Endothelial cell (in vitro differentiated cells): ENCODE results near the gene HSPA14. TPM values are rescaled to one million over a fixed set of nuclear protein-coding genes. Genes with fewer than 3 reads are reported as not detected.
A peak's percentile ranks its signal among the peaks of the same experiment; 100 is the strongest.

Experiments used
- DNase-seq: peaks from one replicate; pipeline ENCODE4 v3.0.0; 2021; ENCODE audit warnings: low spot score
- H3K27ac Mint-ChIP-seq: one replicate; pipeline ENCODE4 v1.8.0; 2021; ENCODE audit warnings: mixed read lengths, inconsistent platforms; ENCODE audit not compliant: unreplicated experiment
- H3K27me3 Mint-ChIP-seq: one replicate; pipeline ENCODE4 v1.8.0; 2021; ENCODE audit warnings: mild to moderate bottlenecking, moderate library complexity, mixed read lengths, inconsistent platforms; ENCODE audit not compliant: unreplicated experiment
- H3K36me3 Mint-ChIP-seq: one replicate; pipeline ENCODE4 v1.8.0; 2021; ENCODE audit warnings: mild to moderate bottlenecking, low read depth, mixed read lengths, inconsistent platforms; ENCODE audit not compliant: unreplicated experiment
- H3K4me1 Mint-ChIP-seq: one replicate; pipeline ENCODE4 v1.8.0; 2021; ENCODE audit warnings: mild to moderate bottlenecking, mixed read lengths, inconsistent platforms; ENCODE audit not compliant: unreplicated experiment
- H3K4me3 Mint-ChIP-seq: one replicate; pipeline ENCODE4 v1.8.0; 2021; ENCODE audit warnings: mild to moderate bottlenecking, mixed read lengths, inconsistent platforms; ENCODE audit not compliant: unreplicated experiment
- H3K9me3 Mint-ChIP-seq: one replicate; pipeline ENCODE4 v1.8.0; 2021; ENCODE audit warnings: mixed read lengths, inconsistent platforms; ENCODE audit not compliant: unreplicated experiment
- CTCF ChIP-seq: fragments of 200-600 bp; sonication (generic); IDR thresholded peaks from one replicate; pipeline ENCODE4 v1.5.0; 2021; ENCODE audit warnings: antibody characterized with exemption; ENCODE audit not compliant: unreplicated experiment
- long read RNA-seq: library from polyadenylated mRNA; unstranded; transcript quantifications from one replicate; pipeline ENCODE4 v2.0.0, GENCODE V29; 2020; ENCODE audit not compliant: unreplicated experiment
- total RNA-seq: library from RNA; stranded (reverse); fragmentation: NEBNext Ultra II Directional; extraction: Animal tissue kit (Norgen Biotek cat#: 25700); gene quantifications from one replicate; pipeline ENCODE4 v1.2.1, GENCODE V29; 2021; ENCODE audit not compliant: unreplicated experiment

HSPA14 gene
- total RNA-seq, result 14.2 TPM
- long read RNA-seq, transcript HSPA14-201 (14 exons, 1,904 nt), result major isoform, 22 of 29 reads
- long read RNA-seq, partial matches to known transcripts, result 5 of 29 reads
- long read RNA-seq, other reads (novel, unspliced or antisense), result 2 of 29 reads

- Mint-ChIP-seq H3K4me3 (peak within 1 kb of the TSS; percentile 96), H3K9me3 (no peaks in the 10 kb centered on the region), H3K36me3 (peaks cover 2% of the 10 kb centered on the region), H3K27me3 (peaks cover 5% of the 10 kb centered on the region), H3K27ac (peak within 1 kb of the TSS; percentile 95), H3K4me1 (peaks cover 29% of the 10 kb centered on the region)
- DNase-seq, result peak; percentile 99
- no peak for TF ChIP-seq CTCF
Observed at GRCh38 chr10:14837757-14838581, at the start of gene HSPA14, which contains the start of the genes CDNF and MSANTD7. Gene HSPA14, plus strand, starts transcription at chr10:14838306. Its CDS starts 97 bp downstream, at chr10:14838403. Gene CDNF, minus strand, starts transcription at chr10:14838037. Its CDS starts 91 bp downstream, at chr10:14837946. Gene MSANTD7, plus strand, starts transcription at chr10:14838306. Its CDS starts 3,979 bp downstream, at chr10:14842285.

GRCh38 chr10:14798636-14799035, 39.5 kb upstream of the HSPA14 start:
- Mint-ChIP-seq H3K4me3 (no peak overlapping the region), H3K27me3 (peaks cover 2% of the 10 kb centered on the region), H3K4me1 (peaks cover 42% of the 10 kb centered on the region), H3K9me3 (no peaks in the 10 kb centered on the region), H3K36me3 (no peaks in the 10 kb centered on the region), H3K27ac (peak overlapping the region; percentile 96)
- no peak for DNase-seq
- TF ChIP-seq CTCF, result no peak

- H3K27ac Mint-ChIP-seq, result no peak overlapping the region
- TF ChIP-seq CTCF, result no peak
- H3K36me3 Mint-ChIP-seq, result no peaks in the 10 kb centered on the region
- H3K9me3 Mint-ChIP-seq, result no peaks in the 10 kb centered on the region
- peaks cover 42% of the 10 kb centered on the region for H3K4me1 Mint-ChIP-seq
- no peak overlapping the region for H3K4me3 Mint-ChIP-seq
- DNase-seq, result no peak
- H3K27me3 Mint-ChIP-seq, result peaks cover 2% of the 10 kb centered on the region
Observed at GRCh38 chr10:14800397-14800796, 37.7 kb upstream of the HSPA14 start.

- no peaks in the 10 kb centered on the region for H3K9me3 Mint-ChIP-seq
- no peaks in the 10 kb centered on the region for H3K36me3 Mint-ChIP-seq
- peaks cover 39% of the 10 kb centered on the region for H3K4me1 Mint-ChIP-seq
- no peak overlapping the region for H3K27ac Mint-ChIP-seq
- DNase-seq, result peak; percentile 10
- H3K27me3 Mint-ChIP-seq, result peaks cover 2% of the 10 kb centered on the region
- H3K4me3 Mint-ChIP-seq, result no peak overlapping the region
- TF ChIP-seq CTCF, result no peak
Observed at GRCh38 chr10:14801723-14802122, 36.4 kb upstream of the HSPA14 start.

GRCh38 chr10:14803827-14804226, 34.3 kb upstream of the HSPA14 start:
- Mint-ChIP-seq H3K9me3 (no peaks in the 10 kb centered on the region), H3K27ac (no peak overlapping the region), H3K27me3 (peaks cover 3% of the 10 kb centered on the region), H3K4me3 (no peak overlapping the region), H3K4me1 (peaks cover 28% of the 10 kb centered on the region), H3K36me3 (no peaks in the 10 kb centered on the region)
- TF ChIP-seq CTCF, result no peak
- no peak for DNase-seq
